Omental fat pad (tissue), 4 donors: ENCODE data around the gene LRRC15. TPM values are rescaled to one million over a fixed set of nuclear protein-coding genes. Genes with fewer than 3 reads are reported as not detected.

Experiments
- ATAC-seq: fragments of 150-250 bp; one replicate; pipeline ENCODE4 v1.9.1; 2016; ENCODE audit warnings: mild to moderate bottlenecking, moderate library complexity; ENCODE audit not compliant: low FRiP score
- DNase-seq: peaks from one replicate; pipeline ENCODE4 v3.0.0-alpha.2; 2019; ENCODE audit warnings: low spot score
- total RNA-seq, 4 donors: library from RNA; depleted of rRNA; stranded (reverse); fragments of >200 nt; gene quantifications; one replicate each; pipeline ENCODE4 v1.1.0, GENCODE V29; 2016
- TF ChIP-seq, protein P1 (sequence below), 3 donors: fragments of 450-650 bp; IDR thresholded peaks; one replicate each; pipeline ENCODE4 v1.5.1; 2016 to 2017; ENCODE audit warnings: antibody characterized with exemption in 3 of 3, mild to moderate bottlenecking in 3 of 3, moderate library complexity in 2 of 3

LRRC15 gene
- total RNA-seq, 4 donors from 2014 or later = 0.12 to 0.37 (median 0.13) TPM; not detected in 1

DNA sequence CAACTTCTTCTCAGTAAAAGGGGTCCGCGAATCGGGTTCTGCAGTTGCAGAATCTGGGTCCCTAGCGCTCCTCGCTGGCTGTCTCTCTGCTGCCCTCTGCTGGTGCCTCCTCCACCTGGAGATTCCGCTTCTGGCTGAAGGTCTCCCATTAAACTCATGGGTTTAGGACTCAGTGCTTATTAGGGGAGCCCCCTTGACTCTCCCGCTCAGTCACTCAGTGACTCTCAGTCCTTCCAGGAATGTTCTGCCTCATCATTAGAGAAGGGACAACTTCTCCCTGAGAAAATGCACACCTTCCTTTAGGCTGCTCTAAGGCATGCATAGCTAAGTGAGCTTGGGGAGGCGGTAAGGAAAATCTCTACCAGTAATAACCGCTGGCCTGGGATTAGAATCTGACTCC, 25.5 kb downstream of the LRRC15 start:
- TF ChIP-seq, protein P1, sequence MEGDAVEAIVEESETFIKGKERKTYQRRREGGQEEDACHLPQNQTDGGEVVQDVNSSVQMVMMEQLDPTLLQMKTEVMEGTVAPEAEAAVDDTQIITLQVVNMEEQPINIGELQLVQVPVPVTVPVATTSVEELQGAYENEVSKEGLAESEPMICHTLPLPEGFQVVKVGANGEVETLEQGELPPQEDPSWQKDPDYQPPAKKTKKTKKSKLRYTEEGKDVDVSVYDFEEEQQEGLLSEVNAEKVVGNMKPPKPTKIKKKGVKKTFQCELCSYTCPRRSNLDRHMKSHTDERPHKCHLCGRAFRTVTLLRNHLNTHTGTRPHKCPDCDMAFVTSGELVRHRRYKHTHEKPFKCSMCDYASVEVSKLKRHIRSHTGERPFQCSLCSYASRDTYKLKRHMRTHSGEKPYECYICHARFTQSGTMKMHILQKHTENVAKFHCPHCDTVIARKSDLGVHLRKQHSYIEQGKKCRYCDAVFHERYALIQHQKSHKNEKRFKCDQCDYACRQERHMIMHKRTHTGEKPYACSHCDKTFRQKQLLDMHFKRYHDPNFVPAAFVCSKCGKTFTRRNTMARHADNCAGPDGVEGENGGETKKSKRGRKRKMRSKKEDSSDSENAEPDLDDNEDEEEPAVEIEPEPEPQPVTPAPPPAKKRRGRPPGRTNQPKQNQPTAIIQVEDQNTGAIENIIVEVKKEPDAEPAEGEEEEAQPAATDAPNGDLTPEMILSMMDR (IDR thresholded peaks at IDR 0.05) = peak in 1 of 3 donors; percentile 14
- DNase-seq (peak; percentile 86), ATAC-seq (peak; percentile 80)

DNA sequence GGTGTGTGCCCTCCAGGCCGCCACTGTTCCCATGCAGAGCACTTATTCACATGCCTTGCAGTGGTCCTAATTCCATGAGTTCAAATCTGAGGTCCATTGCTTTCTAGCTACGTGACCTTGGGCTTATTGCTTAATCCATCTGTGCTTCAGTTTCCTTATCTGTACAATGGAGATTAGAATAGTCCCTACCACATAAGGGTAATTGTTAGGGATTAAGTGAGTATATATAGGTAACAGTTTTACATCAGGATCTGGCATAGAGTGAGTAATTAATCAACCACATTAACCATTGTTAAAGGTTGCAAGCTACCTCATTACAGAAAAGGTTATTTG, 26.0 kb downstream of the LRRC15 start:
- DNase-seq (no peak), ATAC-seq (no peak)
- TF ChIP-seq, protein P1 (IDR thresholded peaks at IDR 0.05) = no peak

DNA sequence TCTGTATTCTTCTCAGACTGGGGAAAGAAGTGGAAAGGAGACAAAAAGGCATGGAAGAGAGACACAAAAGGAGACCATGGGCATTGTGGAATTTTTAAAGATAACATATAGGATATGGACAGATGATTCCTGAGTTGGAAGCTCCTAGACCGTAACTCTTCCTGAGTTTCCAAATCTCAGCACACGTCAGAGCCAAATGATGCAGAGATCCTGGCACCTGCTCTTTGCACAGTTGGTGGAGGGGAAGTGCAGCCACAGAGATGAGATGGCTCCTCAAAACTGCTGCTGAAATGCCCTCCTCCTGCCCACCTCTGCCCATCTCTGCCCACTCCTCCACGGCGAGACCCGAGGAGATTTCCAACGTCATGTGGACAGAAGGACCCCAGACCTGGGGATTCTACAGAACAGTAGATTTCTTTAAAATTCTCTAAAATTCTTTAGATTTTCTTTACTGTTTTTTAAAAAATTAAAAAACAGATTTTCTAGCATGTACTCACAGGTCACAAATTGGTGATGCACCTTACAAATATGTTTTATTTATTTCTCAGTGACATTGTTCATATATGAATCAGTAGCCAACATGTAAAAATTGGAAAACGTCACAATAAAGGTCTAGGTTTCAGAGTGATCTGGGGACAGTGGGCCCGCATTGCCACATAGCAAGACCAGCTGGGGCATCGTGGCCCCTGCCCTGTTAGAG, 26.5 kb downstream of the LRRC15 start:
- TF ChIP-seq, protein P1 (IDR thresholded peaks at IDR 0.05) = no peak
- DNase-seq (no peak), ATAC-seq (no peak)

DNA sequence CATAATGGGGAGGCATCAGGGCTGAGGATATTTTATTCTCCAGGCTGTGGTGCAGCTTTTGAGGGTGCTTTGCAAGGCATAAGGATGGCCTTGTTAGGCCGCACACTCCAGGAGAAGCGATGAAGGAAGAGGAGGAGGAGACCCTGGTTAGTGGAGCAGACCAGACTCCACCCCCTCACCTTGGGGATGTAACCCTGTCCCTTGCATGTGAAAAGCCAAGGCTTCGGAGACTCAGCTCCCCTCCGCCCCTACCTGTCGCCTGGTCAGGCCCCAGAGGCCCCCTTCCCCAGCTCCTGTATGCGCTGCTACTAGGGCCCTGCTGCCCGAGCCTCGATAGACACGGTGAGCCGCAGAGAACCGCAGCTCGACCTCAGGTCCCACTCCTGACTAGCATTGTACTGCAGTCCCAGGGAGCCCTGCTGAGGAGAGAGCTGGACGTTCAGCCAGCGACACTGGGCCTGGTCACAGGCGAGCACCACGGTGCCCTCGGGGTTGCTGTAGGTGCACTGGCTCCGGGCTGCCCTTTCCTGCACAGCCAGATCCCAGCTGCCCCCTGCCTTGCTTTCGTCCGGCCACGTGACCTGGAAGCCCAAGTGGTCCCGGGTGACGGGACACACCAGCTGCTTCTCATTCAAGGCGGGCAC, 28.7 kb downstream of the LRRC15 start:
- no peak for DNase-seq
- TF ChIP-seq, protein P1 (IDR thresholded peaks at IDR 0.05) = no peak
- ATAC-seq = no peak

DNA sequence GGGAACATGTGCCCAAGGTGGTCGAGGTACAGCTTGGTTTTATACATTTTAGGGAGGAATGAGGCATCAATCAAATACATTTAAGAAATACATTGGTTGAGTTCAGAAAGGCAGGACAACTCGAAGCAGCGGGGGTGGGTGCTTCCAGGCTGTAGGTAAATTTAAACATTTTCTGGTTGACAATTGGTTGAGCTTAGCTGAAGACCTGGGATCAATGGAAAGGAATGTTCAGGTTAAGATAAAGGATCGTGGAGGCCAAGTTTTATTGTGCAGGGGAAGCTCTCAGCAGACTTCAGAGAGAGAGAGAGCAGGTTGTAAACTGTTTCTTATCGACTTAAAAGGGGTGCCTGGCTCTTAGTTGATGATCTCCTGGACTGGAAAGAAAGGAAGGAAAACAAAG, 29.7 kb downstream of the LRRC15 start:
- DNase-seq (no peak), ATAC-seq (no peak)
- TF ChIP-seq, protein P1 (IDR thresholded peaks at IDR 0.05) = no peak

DNA sequence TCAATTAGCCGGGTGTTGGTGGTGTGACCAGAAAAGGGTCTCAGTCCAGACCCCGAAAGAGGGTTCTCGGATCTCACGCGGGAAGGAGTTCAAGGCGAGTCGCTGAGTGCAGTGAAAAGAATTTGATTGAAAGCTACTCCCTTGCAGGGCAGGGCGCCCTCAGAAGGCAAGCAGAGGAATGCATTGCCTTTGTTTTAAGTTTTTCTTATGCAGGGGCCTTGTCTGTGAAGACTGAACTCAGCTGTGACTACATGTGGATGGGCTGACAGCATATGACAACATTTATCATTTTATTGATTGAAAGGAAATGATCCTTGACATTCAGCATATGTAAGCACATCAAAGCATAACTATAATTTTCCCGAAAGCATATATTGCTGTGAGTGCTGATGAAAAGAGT, 30.2 kb downstream of the LRRC15 start:
- no peak for DNase-seq
- no peak for ATAC-seq
- TF ChIP-seq, protein P1 (IDR thresholded peaks at IDR 0.05) = no peak
